Calu3 (cell line): Measurements from ENCODE around the gene AMD1. TPM values are rescaled to one million over a fixed set of nuclear protein-coding genes. Genes with fewer than 3 reads are reported as not detected.

Experiments
- BruUV-seq: library from RNA; stranded (reverse); fragments of 400-500 nt; replicated peaks from 2 replicates; lab custom pipeline; 2021; lab: Mats Ljungman, UMichigan
- CTCF ChIA-PET: fragments of 300-600 bp; sonication (Branson Sonifier 250); formaldehyde crosslinking; loops from one replicate; lab custom pipeline; 2022; ENCODE audit warnings: antibody characterized with exemption; lab: Charles Lee
- DNase-seq: peaks from one replicate; pipeline ENCODE4 v3.0.0; 2022
- H3K27ac Mint-ChIP-seq: one replicate; pipeline ENCODE4 v1.8.0; 2022; ENCODE audit warnings: mixed read lengths; ENCODE audit not compliant: unreplicated experiment
- H3K27me3 Mint-ChIP-seq: one replicate; pipeline ENCODE4 v1.8.0; 2022; ENCODE audit warnings: mixed read lengths; ENCODE audit not compliant: unreplicated experiment
- H3K36me3 Mint-ChIP-seq: one replicate; pipeline ENCODE4 v1.8.0; 2022; ENCODE audit warnings: mild to moderate bottlenecking, moderate library complexity, mixed read lengths; ENCODE audit not compliant: insufficient read depth, unreplicated experiment
- H3K4me1 Mint-ChIP-seq: one replicate; pipeline ENCODE4 v1.8.0; 2022; ENCODE audit warnings: mild to moderate bottlenecking, low read depth, mixed read lengths; ENCODE audit not compliant: unreplicated experiment
- H3K4me3 Mint-ChIP-seq: one replicate; pipeline ENCODE4 v1.8.0; 2022; ENCODE audit warnings: mild to moderate bottlenecking, low read depth, moderate library complexity, mixed read lengths; ENCODE audit not compliant: unreplicated experiment
- H3K9me3 Mint-ChIP-seq: one replicate; pipeline ENCODE4 v1.8.0; 2022; ENCODE audit warnings: low read depth, mixed read lengths; ENCODE audit not compliant: unreplicated experiment
- intact Hi-C: fragments of 100-400 bp; cut with micrococcal nuclease; formaldehyde crosslinking; loops from one replicate; pipeline ENCODE4 v1.10.0; 2022; ENCODE audit not compliant: unreplicated experiment
- total RNA-seq: library from RNA; stranded (reverse); gene quantifications from 2 replicates; pipeline ENCODE4 v1.2.3, GENCODE V29; 2022
- TF ChIP-seq, protein P1 (sequence below): fragments of 200-600 bp; IDR thresholded peaks from one replicate; pipeline ENCODE4 v1.8.0; 2022; ENCODE audit warnings: antibody characterized with exemption; ENCODE audit not compliant: unreplicated experiment

AMD1 gene
- total RNA-seq, 1 experiment from 2014 or later = 74.0 TPM

- CTCF ChIA-PET = interaction anchor here (1.2 kb wide), 1 partner anchor 11 kb away, joined by 4 read pairs; no protein-coding TSS in a partner anchor
- no peak overlapping the region for H3K27ac Mint-ChIP-seq
- TF ChIP-seq, protein P1, sequence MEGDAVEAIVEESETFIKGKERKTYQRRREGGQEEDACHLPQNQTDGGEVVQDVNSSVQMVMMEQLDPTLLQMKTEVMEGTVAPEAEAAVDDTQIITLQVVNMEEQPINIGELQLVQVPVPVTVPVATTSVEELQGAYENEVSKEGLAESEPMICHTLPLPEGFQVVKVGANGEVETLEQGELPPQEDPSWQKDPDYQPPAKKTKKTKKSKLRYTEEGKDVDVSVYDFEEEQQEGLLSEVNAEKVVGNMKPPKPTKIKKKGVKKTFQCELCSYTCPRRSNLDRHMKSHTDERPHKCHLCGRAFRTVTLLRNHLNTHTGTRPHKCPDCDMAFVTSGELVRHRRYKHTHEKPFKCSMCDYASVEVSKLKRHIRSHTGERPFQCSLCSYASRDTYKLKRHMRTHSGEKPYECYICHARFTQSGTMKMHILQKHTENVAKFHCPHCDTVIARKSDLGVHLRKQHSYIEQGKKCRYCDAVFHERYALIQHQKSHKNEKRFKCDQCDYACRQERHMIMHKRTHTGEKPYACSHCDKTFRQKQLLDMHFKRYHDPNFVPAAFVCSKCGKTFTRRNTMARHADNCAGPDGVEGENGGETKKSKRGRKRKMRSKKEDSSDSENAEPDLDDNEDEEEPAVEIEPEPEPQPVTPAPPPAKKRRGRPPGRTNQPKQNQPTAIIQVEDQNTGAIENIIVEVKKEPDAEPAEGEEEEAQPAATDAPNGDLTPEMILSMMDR = no peak
- intact Hi-C loops = no loop called here
- H3K27me3 Mint-ChIP-seq = no peaks in the 10 kb centered on the region
- no peaks in the 10 kb centered on the region for H3K4me1 Mint-ChIP-seq
- H3K9me3 Mint-ChIP-seq = no peaks in the 10 kb centered on the region
- no peak overlapping the region for H3K4me3 Mint-ChIP-seq
- no peaks in the 10 kb centered on the region for H3K36me3 Mint-ChIP-seq
- no peak for DNase-seq
- BruUV-seq = no TSS peak
Observed at GRCh38 chr6:110933912-110934311, 59.3 kb downstream of the AMD1 start.

DNA sequence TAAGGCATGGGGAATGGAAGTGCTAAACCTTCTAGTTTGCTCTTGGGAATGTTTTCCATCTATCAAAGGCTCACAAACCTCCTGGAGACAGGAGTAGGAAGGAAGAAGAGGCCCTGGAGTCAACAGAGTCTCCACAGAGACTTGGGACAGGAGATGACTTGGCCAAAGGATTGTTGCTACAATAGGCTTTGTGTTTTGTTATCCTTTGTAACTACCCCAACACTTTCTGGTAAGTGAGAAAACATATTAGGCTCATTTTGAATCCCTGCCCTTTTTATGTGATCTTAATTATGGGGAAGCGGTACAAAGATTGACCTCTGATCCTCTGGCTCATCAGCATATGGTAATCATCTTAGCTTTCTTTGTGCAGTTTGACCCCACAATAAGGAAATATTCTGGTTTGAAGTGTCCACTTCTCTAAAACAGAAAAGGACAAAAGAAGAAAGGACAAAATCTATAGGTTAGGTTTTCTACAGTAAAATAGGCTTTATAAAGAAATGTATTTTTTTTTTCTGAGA lies 59.9 kb downstream of the AMD1 start:
- TF ChIP-seq, protein P1 = no peak
- no peak overlapping the region for H3K27ac Mint-ChIP-seq
- CTCF ChIA-PET = interaction anchor here (1.2 kb wide), 1 partner anchor 10 kb away, joined by 4 read pairs; no protein-coding TSS in a partner anchor
- H3K4me1 Mint-ChIP-seq = no peaks in the 10 kb centered on the region
- no peak overlapping the region for H3K4me3 Mint-ChIP-seq
- intact Hi-C loops = no loop called here
- no peak for DNase-seq
- no TSS peak for BruUV-seq
- H3K9me3 Mint-ChIP-seq = no peaks in the 10 kb centered on the region
- no peaks in the 10 kb centered on the region for H3K36me3 Mint-ChIP-seq
- H3K27me3 Mint-ChIP-seq = no peaks in the 10 kb centered on the region

GRCh38 chr6:110935171-110935570 lies 60.6 kb downstream of the AMD1 start:
- CTCF ChIA-PET = no interaction called here
- Mint-ChIP-seq H3K27me3 (no peaks in the 10 kb centered on the region), H3K4me3 (no peak overlapping the region), H3K4me1 (no peaks in the 10 kb centered on the region), H3K36me3 (no peaks in the 10 kb centered on the region), H3K27ac (no peak overlapping the region), H3K9me3 (no peaks in the 10 kb centered on the region)
- intact Hi-C loops = no loop called here
- DNase-seq = no peak
- TF ChIP-seq, protein P1 = no peak
- no TSS peak for BruUV-seq

- BruUV-seq = no TSS peak
- Mint-ChIP-seq H3K27me3 (no peaks in the 10 kb centered on the region), H3K4me1 (no peaks in the 10 kb centered on the region), H3K9me3 (no peaks in the 10 kb centered on the region), H3K27ac (no peak overlapping the region), H3K4me3 (no peak overlapping the region), H3K36me3 (no peaks in the 10 kb centered on the region)
- TF ChIP-seq, protein P1 = no peak
- intact Hi-C loops = no loop called here
- CTCF ChIA-PET = no interaction called here
- DNase-seq = no peak
Observed at GRCh38 chr6:110938171-110938570, 63.6 kb downstream of the AMD1 start.
